GM19023 (cell line): ENCODE results near the gene ERN2.
A peak's percentile ranks its signal among the peaks of the same experiment; 100 is the strongest.

Experiments
- ATAC-seq: cut with Tn5 transposase; IDR thresholded peaks from one replicate; pipeline ENCODE4 v1.9.1; 2021; ENCODE audit warnings: mild to moderate bottlenecking, moderate library complexity; ENCODE audit not compliant: unreplicated experiment

ERN2 gene

GRCh38 chr16:23640931-23641765 is 71.9 kb downstream of the ERN2 start, which contains the start of the genes DCTN5 and PALB2:
Gene DCTN5 (plus strand): TSS chr16:23641466. CDS start chr16:23641543, 77 bp downstream.
Gene PALB2 (minus strand): TSS chr16:23641310. CDS start chr16:23641157, 153 bp downstream.
- peak; percentile 98 for ATAC-seq

- peak; percentile 4 for ATAC-seq
These were observed 72.4 kb downstream of the ERN2 start for GRCh38 chr16:23640615-23640930.
